ENCODE results near the gene AIPL1.

AIPL1 gene

GRCh38 chr17:6374761-6375312, 60.1 kb downstream of the AIPL1 start:
- peak in 15 of 56 donors; percentile 10 to 52 (median 33) for DNase-seq

- no peak for DNase-seq
These were observed 60.6 kb downstream of the AIPL1 start for GRCh38 chr17:6374271-6374691.

All from amygdala (tissue), 56 donors.